Upper lobe of left lung (tissue), 6 donors: ENCODE measurements around the gene PEX14. TPM values are rescaled to one million over a fixed set of nuclear protein-coding genes. Genes with fewer than 3 reads are reported as not detected.

Experiments used
- ATAC-seq, 2 donors: fragments of 200-7000 bp; cut with Tn5 transposase; one replicate each; pipeline ENCODE4 v1.9.1; 2022; ENCODE audit warnings: mild to moderate bottlenecking in 2 of 2, moderate library complexity in 2 of 2; ENCODE audit not compliant: low FRiP score in 2 of 2
- DNase-seq, 2 donors: peaks; one replicate each; pipeline ENCODE4 v3.0.0-alpha.2; 2019 to 2020
- H3K27ac ChIP-seq, 4 donors: fragments of 200-600 bp; sonication (generic); one replicate each; pipeline ENCODE4 v1.5.1; 2016 to 2019
- H3K27me3 ChIP-seq, 4 donors: fragments of 200-600 bp; sonication (generic); one replicate each; pipeline ENCODE4 v1.5.1; 2017 to 2019
- H3K36me3 ChIP-seq, 4 donors: fragments of 200-600 bp; sonication (generic); one replicate each; pipeline ENCODE4 v1.5.1; 2016 to 2019
- H3K4me1 ChIP-seq, 4 donors: fragments of 200-600 bp; sonication (generic); one replicate each; pipeline ENCODE4 v1.5.1; 2018 to 2019
- H3K4me3 ChIP-seq, 4 donors: fragments of 200-600 bp; sonication (generic); one replicate each; pipeline ENCODE4 v1.5.1; 2017 to 2019; ENCODE audit warnings: mild to moderate bottlenecking in 2 of 4, moderate library complexity in 1 of 4
- H3K9me3 ChIP-seq, 4 donors: fragments of 200-600 bp; sonication (generic); one replicate each; pipeline ENCODE4 v1.5.1; 2018 to 2019
- CTCF ChIP-seq, 6 experiments: fragments of 450-650 bp in 4 of 6; fragments of 200-600 bp in 2 of 6; sonication (generic) in 2 of 6; IDR thresholded peaks; one replicate each; pipeline ENCODE4 v1.5.1; 2016 to 2019; ENCODE audit warnings: antibody characterized with exemption in 6 of 6
- EP300 ChIP-seq, 4 donors: sonication (generic); formaldehyde crosslinking; IDR thresholded peaks; one replicate each; pipeline ENCODE4 v1.5.1; 2017; ENCODE audit warnings: antibody characterized with exemption in 4 of 4, control low read depth in 2 of 4
- POLR2A ChIP-seq, 4 donors: fragments of 450-650 bp; IDR thresholded peaks; one replicate each; pipeline ENCODE4 v1.5.1; 2016 to 2017; ENCODE audit warnings: antibody characterized with exemption in 4 of 4, mild to moderate bottlenecking in 2 of 4
- POLR2AphosphoS5 ChIP-seq, 2 donors: sonication (generic); formaldehyde crosslinking; IDR thresholded peaks; one replicate each; pipeline ENCODE4 v1.5.1; 2017; ENCODE audit warnings: antibody characterized with exemption in 2 of 2
- WGBS, 2 donors: methylation state at CpG; one replicate each; pipeline ENCODE4 v1.1.5; 2017 to 2018; 5-methylcytosine and 5-hydroxymethylcytosine counted together
- total RNA-seq, 6 donors: library from RNA; depleted of rRNA in 4 of 6; stranded (reverse); fragments of >200 nt in 4 of 6; gene quantifications; one replicate each; pipeline versions ENCODE4 v1.1.0 to v1.2.1, GENCODE V29; 2016 to 2021
- donor health status: DM: no; HTN: no; CAD: no; lungs with moderate emphysema.
- donor health status: DM: no; HTN: yes; CAD: no; lungs with severe emphysema.

Gene PEX14
- total RNA-seq, 6 donors from 2014 or later = 21.2 to 43.0 (median 29.9) TPM

GRCh38 chr1:10508511-10508951, 33.8 kb downstream of the PEX14 start:
- no peak for TF ChIP-seq CTCF (IDR thresholded peaks at IDR 0.05)
- no peak for TF ChIP-seq POLR2A (IDR thresholded peaks at IDR 0.05)
- TF ChIP-seq POLR2AphosphoS5 (IDR thresholded peaks at IDR 0.05) = no peak
- TF ChIP-seq EP300 (IDR thresholded peaks at IDR 0.05) = no peak
- no peak for ATAC-seq
- Histone ChIP-seq H3K27ac (no peak overlapping the region), H3K9me3 (no peaks in the 10 kb centered on the region), H3K4me1 (peaks cover 33 to 54% (median 37%) of the 10 kb centered on the region in 4 donors), H3K4me3 (no peak overlapping the region), H3K36me3 (no peaks in the 10 kb centered on the region), H3K27me3 (no peaks in the 10 kb centered on the region)
- WGBS, 2 donors = 57 to 82% methylated on average over 3 of the region's 3 CpGs
- DNase-seq = no peak

GRCh38 chr1:10509809-10510509, 35.2 kb downstream of the PEX14 start:
- peak overlapping the region; percentile 61 to 74 (median 66) for H3K27ac ChIP-seq
- 74 to 75% methylated on average over 6 of the region's 6 CpGs for WGBS, 2 donors

GRCh38 chr1:10510520-10511493, 36.1 kb downstream of the PEX14 start:
- Histone ChIP-seq H3K4me1 (peaks cover 50 to 71% (median 54%) of the 10 kb centered on the region in 4 donors), H3K27ac (peak overlapping the region; percentile 61 to 74 (median 66)), H3K27me3 (no peaks in the 10 kb centered on the region), H3K9me3 (no peaks in the 10 kb centered on the region), H3K4me3 (no peak overlapping the region), H3K36me3 (no peaks in the 10 kb centered on the region)
- TF ChIP-seq CTCF (IDR thresholded peaks at IDR 0.05) (peak in 1 of 6 experiments; percentile 8), EP300 (IDR thresholded peaks at IDR 0.05) (peak in 1 of 4 donors; percentile 35), POLR2A (IDR thresholded peaks at IDR 0.05) (peak in 1 of 4 donors; percentile 22), POLR2AphosphoS5 (IDR thresholded peaks at IDR 0.05) (no peak)
- peak; percentile 63 to 87 for ATAC-seq
- DNase-seq = peak in 1 of 2 donors; percentile 53
- WGBS, 2 donors = 16 to 25% methylated on average over 12 of the region's 12 CpGs

More at GRCh38 chr1:10509809-10510509, 35.2 kb downstream of the PEX14 start:
- no peaks in the 10 kb centered on the region for H3K9me3 ChIP-seq
- H3K4me1 ChIP-seq = peaks cover 42 to 62% (median 45%) of the 10 kb centered on the region in 4 donors
- H3K4me3 ChIP-seq = no peak overlapping the region
- H3K36me3 ChIP-seq = no peaks in the 10 kb centered on the region
- no peaks in the 10 kb centered on the region for H3K27me3 ChIP-seq
- TF ChIP-seq EP300 (IDR thresholded peaks at IDR 0.05) (no peak), CTCF (IDR thresholded peaks at IDR 0.05) (no peak), POLR2A (IDR thresholded peaks at IDR 0.05) (no peak), POLR2AphosphoS5 (IDR thresholded peaks at IDR 0.05) (no peak)
- DNase-seq (no peak), ATAC-seq (no peak)

GRCh38 chr1:10511494-10511885, 36.7 kb downstream of the PEX14 start:
- WGBS, 2 donors = 43 to 49% methylated on average over 3 of the region's 3 CpGs
- Histone ChIP-seq H3K27ac (peak overlapping the region; percentile 17 to 70 (median 62)), H3K36me3 (no peaks in the 10 kb centered on the region), H3K9me3 (no peaks in the 10 kb centered on the region), H3K4me1 (peaks cover 53 to 77% (median 59%) of the 10 kb centered on the region in 4 donors), H3K27me3 (no peaks in the 10 kb centered on the region), H3K4me3 (no peak overlapping the region)
- no peak for DNase-seq
- no peak for ATAC-seq
- TF ChIP-seq POLR2AphosphoS5 (IDR thresholded peaks at IDR 0.05) (no peak), POLR2A (IDR thresholded peaks at IDR 0.05) (no peak), CTCF (IDR thresholded peaks at IDR 0.05) (no peak), EP300 (IDR thresholded peaks at IDR 0.05) (no peak)
